ENCODE results near the gene HTT. TPM values are rescaled to one million over a fixed set of nuclear protein-coding genes. Genes with fewer than 3 reads are reported as not detected.

HTT gene
- total RNA-seq, 1 experiment from 2014 or later = 64.4 TPM

DNA sequence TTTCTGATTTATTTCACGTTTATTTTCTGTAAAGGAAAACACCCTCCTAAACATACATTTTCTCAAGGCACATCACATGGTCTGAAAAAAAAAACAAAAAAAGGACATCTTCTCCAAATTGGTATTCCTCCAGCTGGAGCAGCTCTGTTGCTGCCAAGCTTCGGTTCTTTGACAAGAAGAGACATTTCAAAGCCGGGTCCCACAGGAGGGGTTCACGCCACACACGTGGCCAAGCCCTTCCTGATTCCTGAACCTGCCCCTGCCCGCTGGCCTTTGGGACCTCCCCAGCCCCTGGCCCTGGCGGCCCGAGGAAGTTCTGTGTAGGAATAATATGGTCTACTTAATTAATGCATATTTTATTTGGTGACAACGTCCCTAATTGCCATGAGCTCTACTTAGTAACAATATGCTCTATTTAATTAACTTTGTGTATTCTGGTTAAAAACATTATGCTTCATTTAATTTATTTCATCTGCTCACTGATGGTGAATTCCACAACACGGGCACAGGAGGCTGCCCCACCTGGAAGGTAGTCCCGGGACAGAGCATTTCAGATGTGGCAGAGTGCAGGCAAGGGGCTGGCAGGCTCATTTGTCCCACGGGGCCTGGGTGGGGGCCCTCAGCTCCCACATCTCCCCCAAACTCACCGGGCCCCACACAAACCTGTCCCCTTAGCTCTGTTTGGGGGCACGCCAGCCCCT, 212.9 kb downstream of the HTT start:
- H3K4me2 ChIP-seq (ENCODE audit: insufficient read depth, insufficient read length, low read length) = no peak overlapping the region
- H3K18ac ChIP-seq (ENCODE audit: insufficient read length, low read depth, low read length) = no peak overlapping the region
- H3K9me3 ChIP-seq (ENCODE audit: control insufficient read depth, low read depth, low read length) = no peaks in the 10 kb centered on the region
- H3K27ac ChIP-seq (ENCODE audit: insufficient read length, low read depth, low read length) = no peak overlapping the region
- no peak overlapping the region for H3K56ac ChIP-seq (ENCODE audit: insufficient read length, low read depth, low read length)
- Mint-ChIP-seq H3K36me3 (ENCODE audit: insufficient read depth in 1 of 3, low read depth in 3 of 3) (no peaks in the 10 kb centered on the region), H3K27me3 (ENCODE audit: low read depth) (peaks cover 44% of the 10 kb centered on the region), H3K4me1 (peaks cover 7 to 14% of the 10 kb centered on the region in 2 experiments), H3K27ac (no peak overlapping the region), H3K9me3 (peaks cover 5% of the 10 kb centered on the region in 2 experiments; a peak in 2 of 5 replicates), H3K4me3 (no peak overlapping the region)
- no peak overlapping the region for H2AK5ac ChIP-seq (ENCODE audit: insufficient read length, low read length)
- no peak overlapping the region for H4K91ac ChIP-seq (ENCODE audit: insufficient read length, low read depth, low read length)
- H3K9ac ChIP-seq (ENCODE audit: extremely low read depth, insufficient read length, low read length) = no peak overlapping the region
- WGBS (ENCODE audit: extremely low coverage, insufficient read length, low lambda C conversion rate) = no CpG with 5 or more reads among the region's 14 CpGs
- H3T11ph ChIP-seq (ENCODE audit: low read length) = no peak overlapping the region
- no peak overlapping the region for H3K4ac ChIP-seq (ENCODE audit: low read depth, low read length)
- no peak for DNase-seq
- no peaks in the 10 kb centered on the region; the same call in 1 of the 2 replicates for H3K27me3 ChIP-seq (ENCODE audit: insufficient read depth, low read length)
- no peak overlapping the region for H3K23ac ChIP-seq (ENCODE audit: insufficient read length, low read depth, low read length)
- no peak overlapping the region for H2BK5ac ChIP-seq (ENCODE audit: insufficient read length, low read length)
- no peak overlapping the region for H2AFZ ChIP-seq (ENCODE audit: low read length)
- no peak overlapping the region for H2BK15ac ChIP-seq (ENCODE audit: low read depth, low read length)
- TF ChIP-seq, protein P1, sequence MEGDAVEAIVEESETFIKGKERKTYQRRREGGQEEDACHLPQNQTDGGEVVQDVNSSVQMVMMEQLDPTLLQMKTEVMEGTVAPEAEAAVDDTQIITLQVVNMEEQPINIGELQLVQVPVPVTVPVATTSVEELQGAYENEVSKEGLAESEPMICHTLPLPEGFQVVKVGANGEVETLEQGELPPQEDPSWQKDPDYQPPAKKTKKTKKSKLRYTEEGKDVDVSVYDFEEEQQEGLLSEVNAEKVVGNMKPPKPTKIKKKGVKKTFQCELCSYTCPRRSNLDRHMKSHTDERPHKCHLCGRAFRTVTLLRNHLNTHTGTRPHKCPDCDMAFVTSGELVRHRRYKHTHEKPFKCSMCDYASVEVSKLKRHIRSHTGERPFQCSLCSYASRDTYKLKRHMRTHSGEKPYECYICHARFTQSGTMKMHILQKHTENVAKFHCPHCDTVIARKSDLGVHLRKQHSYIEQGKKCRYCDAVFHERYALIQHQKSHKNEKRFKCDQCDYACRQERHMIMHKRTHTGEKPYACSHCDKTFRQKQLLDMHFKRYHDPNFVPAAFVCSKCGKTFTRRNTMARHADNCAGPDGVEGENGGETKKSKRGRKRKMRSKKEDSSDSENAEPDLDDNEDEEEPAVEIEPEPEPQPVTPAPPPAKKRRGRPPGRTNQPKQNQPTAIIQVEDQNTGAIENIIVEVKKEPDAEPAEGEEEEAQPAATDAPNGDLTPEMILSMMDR (conservative IDR thresholded peaks at IDR 0.05) = no peak
- H3K23me2 ChIP-seq (ENCODE audit: insufficient read length, low read depth, low read length, poor library complexity, severe bottlenecking) = peaks cover 10% of the 10 kb centered on the region
- no peak overlapping the region for H2BK12ac ChIP-seq (ENCODE audit: insufficient read length, low read depth, low read length)
- no peak overlapping the region for H2BK20ac ChIP-seq (ENCODE audit: low read depth, low read length, poor library complexity, severe bottlenecking)
- H4K8ac ChIP-seq (replicated peaks; ENCODE audit: insufficient read length, low read depth, low read length) = no peak overlapping the region
- H3K4me1 ChIP-seq (ENCODE audit: insufficient read depth, low read length) = no peaks in the 10 kb centered on the region
- no peaks in the 10 kb centered on the region for H3K79me2 ChIP-seq (ENCODE audit: insufficient read depth, low read length)
- H3K14ac ChIP-seq (ENCODE audit: insufficient read depth, low read length) = no peak overlapping the region
- H3K79me1 ChIP-seq (ENCODE audit: insufficient read depth, low read depth, low read length, poor library complexity, severe bottlenecking) = no peaks in the 10 kb centered on the region
- H4K20me1 ChIP-seq (ENCODE audit: control insufficient read depth, insufficient read depth, insufficient read length) = no peaks in the 10 kb centered on the region
- no peak overlapping the region for H2BK120ac ChIP-seq (ENCODE audit: low read depth, low read length, poor library complexity, severe bottlenecking)
- H4K5ac ChIP-seq (ENCODE audit: insufficient read length, low read depth, low read length) = no peak overlapping the region
